GM18499 (cell line): Measurements from ENCODE around the gene LLCFC1.

Experiments used
- ATAC-seq: cut with Tn5 transposase; IDR thresholded peaks from one replicate; pipeline ENCODE4 v1.9.1; 2021; ENCODE audit warnings: moderate number of reproducible peaks; ENCODE audit not compliant: insufficient read depth, unreplicated experiment

Gene LLCFC1

GRCh38 chr7:142939226-142939910 lies at the start of gene LLCFC1:
Gene LLCFC1, plus strand, starts transcription at chr7:142939484. Its CDS starts 138 bp downstream, at chr7:142939622.
- ATAC-seq, result no peak

DNA sequence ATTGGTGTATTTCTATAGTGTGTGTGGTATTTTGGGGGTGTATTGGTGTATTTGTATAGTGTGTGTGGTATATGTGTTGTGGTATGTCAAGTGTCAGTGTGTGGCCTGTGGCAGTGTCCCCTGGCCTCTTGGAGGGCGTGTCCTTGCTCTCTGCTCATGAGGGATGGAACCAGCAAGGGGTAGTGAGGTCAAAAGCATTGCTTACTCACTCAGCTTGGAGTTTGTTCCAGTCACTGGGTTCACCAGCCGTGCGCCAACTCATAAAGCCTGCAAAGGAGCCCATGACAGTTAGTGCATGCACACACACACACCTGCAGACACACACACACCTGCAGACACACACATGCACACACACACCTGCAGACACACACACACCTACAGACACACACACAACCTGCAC lies 49.5 kb upstream of the LLCFC1 start:
- no peak for ATAC-seq

GRCh38 chr7:142890874-142891485 lies 48.3 kb upstream of the LLCFC1 start:
- ATAC-seq, result no peak

GRCh38 chr7:142891490-142892082 lies 47.7 kb upstream of the LLCFC1 start:
- ATAC-seq, result no peak

DNA sequence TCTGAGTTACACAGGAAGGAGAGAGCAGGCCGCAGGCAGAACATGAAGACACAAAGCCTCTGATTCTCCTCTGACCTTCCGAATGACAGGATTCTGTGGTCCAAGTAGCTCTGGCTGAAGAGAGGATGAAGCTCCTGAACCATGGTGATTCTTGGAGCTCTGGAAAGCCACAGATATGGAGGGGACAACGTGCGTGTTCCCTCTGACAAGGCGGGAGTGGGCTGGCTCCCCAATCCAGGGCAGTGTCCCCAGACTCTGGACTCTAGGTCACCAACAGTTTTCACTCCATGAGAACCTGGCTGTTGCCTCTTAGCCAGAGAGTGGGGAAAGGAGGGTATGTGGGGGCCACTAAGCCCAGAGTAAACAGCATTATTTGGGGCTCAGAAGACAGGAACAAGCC lies 46.3 kb upstream of the LLCFC1 start:
- no peak for ATAC-seq

- no peak for ATAC-seq
These were observed 44.9 kb upstream of the LLCFC1 start for GRCh38 chr7:142894112-142894984.

- ATAC-seq, result no peak
These were observed 44.2 kb upstream of the LLCFC1 start for GRCh38 chr7:142894985-142895593.

GRCh38 chr7:142896151-142896550 lies 43.1 kb upstream of the LLCFC1 start:
- ATAC-seq, result no peak

GRCh38 chr7:142896741-142897379 lies 42.4 kb upstream of the LLCFC1 start:
- ATAC-seq, result no peak

GRCh38 chr7:142897691-142898090 lies 41.6 kb upstream of the LLCFC1 start:
- ATAC-seq, result no peak

DNA sequence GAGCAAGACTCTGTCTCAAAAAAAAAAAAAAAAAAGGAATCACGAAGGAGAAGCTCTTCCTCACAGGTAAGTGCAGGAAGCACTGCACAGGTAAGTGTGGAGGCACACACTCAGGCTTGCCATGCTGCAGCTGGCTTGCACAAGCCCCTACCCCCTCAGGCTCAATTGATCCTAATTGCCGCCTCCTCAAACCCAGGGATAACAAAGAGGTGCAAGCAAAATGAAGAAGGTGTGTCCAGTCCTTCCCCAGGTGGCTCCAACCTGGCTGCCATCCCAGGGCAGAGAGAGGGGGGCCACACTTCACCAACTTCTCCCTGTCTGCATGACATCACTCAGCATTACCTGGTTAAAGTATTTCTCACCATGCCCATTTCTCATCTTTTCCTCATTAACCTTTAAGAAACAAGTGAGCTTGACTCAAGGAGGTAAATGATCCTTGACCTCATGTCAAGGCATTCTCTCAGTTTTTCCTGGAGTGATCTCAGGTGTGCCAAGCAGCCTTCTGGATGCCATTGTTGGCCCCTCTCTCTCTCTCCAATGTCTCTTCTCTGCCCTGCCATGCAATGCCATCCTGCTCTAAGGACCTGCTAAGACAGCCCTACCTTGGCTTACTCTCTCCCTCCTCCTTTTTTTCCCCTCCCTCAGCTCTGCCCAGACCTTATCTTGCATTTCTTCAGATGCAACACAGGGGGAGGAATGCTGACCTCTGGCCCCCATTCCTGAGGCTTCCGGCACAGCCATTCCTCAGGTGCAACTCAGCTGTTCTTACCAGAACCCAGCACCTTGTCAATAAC lies 40.7 kb upstream of the LLCFC1 start:
- ATAC-seq, result no peak

- ATAC-seq, result no peak
These were observed 39.6 kb upstream of the LLCFC1 start for GRCh38 chr7:142899661-142900060.

- ATAC-seq, result no peak
These were observed 37.6 kb upstream of the LLCFC1 start for GRCh38 chr7:142901426-142902259.

GRCh38 chr7:142904128-142904527 lies 35.2 kb upstream of the LLCFC1 start:
- ATAC-seq, result no peak

- ATAC-seq, result no peak
These were observed 33.5 kb upstream of the LLCFC1 start for GRCh38 chr7:142905759-142906158.

- no peak for ATAC-seq
These were observed 32.6 kb upstream of the LLCFC1 start for GRCh38 chr7:142906643-142907042.

DNA sequence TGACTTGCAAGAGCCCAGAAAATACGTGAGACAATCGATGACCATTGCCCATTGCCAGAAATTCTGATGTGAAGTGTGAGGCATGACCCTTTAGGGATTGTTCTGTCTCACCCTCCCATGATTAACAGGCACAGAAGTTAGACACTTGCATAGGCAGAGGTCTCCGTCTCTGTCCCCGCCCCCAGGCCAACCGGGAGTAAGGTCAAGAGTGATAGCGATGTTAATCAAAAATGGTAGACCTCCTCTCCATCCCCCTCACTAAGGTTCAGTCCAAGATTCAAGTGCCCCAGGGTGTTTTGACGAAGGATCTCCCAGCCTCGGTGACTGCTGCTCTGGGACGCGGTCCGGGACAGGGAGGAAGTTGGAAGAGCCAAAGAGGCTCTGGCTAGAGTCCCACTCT lies 31.0 kb upstream of the LLCFC1 start:
- ATAC-seq, result no peak
